ENCODE results near the gene STN1. TPM values are rescaled to one million over a fixed set of nuclear protein-coding genes. Genes with fewer than 3 reads are reported as not detected.

The STN1 gene
- total and polyA plus RNA-seq, 9 of the 15 experiments (the other 6 are each of a cell fraction or from before 2014, with no cell fraction given), result 9.1 to 19.6 (median 13.8) TPM

- TF ChIP-seq ZBTB40 (IDR thresholded peaks at IDR 0.05) (peak; percentile 25; the same call in 1 of the 2 replicates), ZBTB40 (CRISPR knock-in tag; IDR thresholded peaks at IDR 0.05) (no peak), EHMT2 (IDR thresholded peaks at IDR 0.05) (peak; percentile 43; the same call in 1 of the 2 replicates), DIDO1 (tag; IDR thresholded peaks at IDR 0.05; ENCODE audit: low read depth) (no peak), ZNF696 (CRISPR knock-in tag; conservative IDR thresholded peaks at IDR 0.05) (no peak), SMARCA4 (IDR thresholded peaks at IDR 0.05) (no peak), ELF2 (CRISPR knock-in tag; IDR thresholded peaks at IDR 0.05) (no peak), HMGXB4 (CRISPR knock-in tag; IDR thresholded peaks at IDR 0.05) (no peak), ELK3 (CRISPR knock-in tag; IDR thresholded peaks at IDR 0.05) (no peak), ATF1 (CRISPR knock-in tag; IDR thresholded peaks at IDR 0.05) (no peak), ATF1 (tag; IDR thresholded peaks at IDR 0.05) (peak; percentile 79), HDAC3 (IDR thresholded peaks at IDR 0.05; ENCODE audit: borderline replicate concordance, partially characterized antibody) (no peak), GMEB1 (CRISPR knock-in tag; IDR thresholded peaks at IDR 0.05) (no peak), MAX (CRISPR knock-in tag; IDR thresholded peaks at IDR 0.05) (peak; percentile 33; the same call in 1 of the 2 replicates), SIN3B (IDR thresholded peaks at IDR 0.05; ENCODE audit: low read depth) (no peak), NR4A1 (CRISPR knock-in tag; IDR thresholded peaks at IDR 0.05) (no peak), NR4A1 (tag; IDR thresholded peaks at IDR 0.05) (no peak)
These were observed 3.8 kb upstream of the STN1 start (continued) for GRCh38 chr10:103921750-103922195.

All from K562 (cell line).